Measurements from ENCODE around the gene RBM10. TPM values are rescaled to one million over a fixed set of nuclear protein-coding genes. Genes with fewer than 3 reads are reported as not detected.

RBM10 gene
- total and polyA plus RNA-seq, 2 of the 13 experiments (the other 11 are each of a cell fraction or from before 2014, with no cell fraction given): 15.9 to 43.1 TPM

GRCh38 chrX:47233333-47234113 is 88.5 kb downstream of the RBM10 start (continued):
- TF ChIP-seq YY1 (IDR thresholded peaks at IDR 0.05; ENCODE audit: insufficient read depth, insufficient replicate concordance, low read depth, low read length) (peak; percentile 86), ARHGAP35 (CRISPR knock-in tag; IDR thresholded peaks at IDR 0.05; ENCODE audit: borderline replicate concordance) (no peak), ZNF678 (CRISPR knock-in tag; IDR thresholded peaks at IDR 0.05) (no peak), ETV5 (CRISPR knock-in tag; IDR thresholded peaks at IDR 0.05; ENCODE audit: borderline replicate concordance) (no peak), ATF1 (CRISPR knock-in tag; IDR thresholded peaks at IDR 0.05) (peak; percentile 77), KDM5B (CRISPR knock-in tag; IDR thresholded peaks at IDR 0.05; ENCODE audit: borderline replicate concordance) (no peak; the same call in 1 of the 2 replicates), MAFG (CRISPR knock-in tag; IDR thresholded peaks at IDR 0.05) (no peak), FOXA3 (CRISPR knock-in tag; IDR thresholded peaks at IDR 0.05) (no peak), KDM5A (IDR thresholded peaks at IDR 0.05; ENCODE audit: borderline replicate concordance, low read length) (0 out of 2 replicates have a peak, but pooled peaks have one; percentile 23), SRSF1 (optimal IDR thresholded peaks at IDR 0.05; ENCODE audit: low read depth, low read length) (no peak), ZNF710 (CRISPR knock-in tag; IDR thresholded peaks at IDR 0.05; ENCODE audit: borderline replicate concordance) (no peak), DRAP1 (CRISPR knock-in tag; IDR thresholded peaks at IDR 0.05) (peak; percentile 54), ZNF230 (CRISPR knock-in tag; IDR thresholded peaks at IDR 0.05) (no peak), RFXAP (CRISPR knock-in tag; IDR thresholded peaks at IDR 0.05; ENCODE audit: borderline replicate concordance) (no peak), RARG (CRISPR knock-in tag; IDR thresholded peaks at IDR 0.05; ENCODE audit: low read depth) (no peak), ZNF317 (CRISPR knock-in tag; IDR thresholded peaks at IDR 0.05) (no peak), ZNF354B (CRISPR knock-in tag; IDR thresholded peaks at IDR 0.05) (no peak), ZNF776 (CRISPR knock-in tag; IDR thresholded peaks at IDR 0.05) (no peak), ZMYM2 (CRISPR knock-in tag; IDR thresholded peaks at IDR 0.05) (no peak), BRCA1 (CRISPR knock-in tag; IDR thresholded peaks at IDR 0.05) (no peak)
- TF ChIP-seq, protein P1, sequence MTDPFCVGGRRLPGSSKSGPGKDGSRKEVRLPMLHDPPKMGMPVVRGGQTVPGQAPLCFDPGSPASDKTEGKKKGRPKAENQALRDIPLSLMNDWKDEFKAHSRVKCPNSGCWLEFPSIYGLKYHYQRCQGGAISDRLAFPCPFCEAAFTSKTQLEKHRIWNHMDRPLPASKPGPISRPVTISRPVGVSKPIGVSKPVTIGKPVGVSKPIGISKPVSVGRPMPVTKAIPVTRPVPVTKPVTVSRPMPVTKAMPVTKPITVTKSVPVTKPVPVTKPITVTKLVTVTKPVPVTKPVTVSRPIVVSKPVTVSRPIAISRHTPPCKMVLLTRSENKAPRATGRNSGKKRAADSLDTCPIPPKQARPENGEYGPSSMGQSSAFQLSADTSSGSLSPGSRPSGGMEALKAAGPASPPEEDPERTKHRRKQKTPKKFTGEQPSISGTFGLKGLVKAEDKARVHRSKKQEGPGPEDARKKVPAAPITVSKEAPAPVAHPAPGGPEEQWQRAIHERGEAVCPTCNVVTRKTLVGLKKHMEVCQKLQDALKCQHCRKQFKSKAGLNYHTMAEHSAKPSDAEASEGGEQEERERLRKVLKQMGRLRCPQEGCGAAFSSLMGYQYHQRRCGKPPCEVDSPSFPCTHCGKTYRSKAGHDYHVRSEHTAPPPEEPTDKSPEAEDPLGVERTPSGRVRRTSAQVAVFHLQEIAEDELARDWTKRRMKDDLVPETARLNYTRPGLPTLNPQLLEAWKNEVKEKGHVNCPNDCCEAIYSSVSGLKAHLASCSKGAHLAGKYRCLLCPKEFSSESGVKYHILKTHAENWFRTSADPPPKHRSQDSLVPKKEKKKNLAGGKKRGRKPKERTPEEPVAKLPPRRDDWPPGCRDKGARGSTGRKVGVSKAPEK (CRISPR knock-in tag; IDR thresholded peaks at IDR 0.05; ENCODE audit: borderline replicate concordance): no peak
- TF ChIP-seq, protein P2, sequence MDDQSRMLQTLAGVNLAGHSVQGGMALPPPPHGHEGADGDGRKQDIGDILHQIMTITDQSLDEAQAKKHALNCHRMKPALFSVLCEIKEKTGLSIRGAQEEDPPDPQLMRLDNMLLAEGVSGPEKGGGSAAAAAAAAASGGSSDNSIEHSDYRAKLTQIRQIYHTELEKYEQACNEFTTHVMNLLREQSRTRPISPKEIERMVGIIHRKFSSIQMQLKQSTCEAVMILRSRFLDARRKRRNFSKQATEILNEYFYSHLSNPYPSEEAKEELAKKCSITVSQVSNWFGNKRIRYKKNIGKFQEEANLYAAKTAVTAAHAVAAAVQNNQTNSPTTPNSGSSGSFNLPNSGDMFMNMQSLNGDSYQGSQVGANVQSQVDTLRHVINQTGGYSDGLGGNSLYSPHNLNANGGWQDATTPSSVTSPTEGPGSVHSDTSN (CRISPR knock-in tag; IDR thresholded peaks at IDR 0.05; ENCODE audit: borderline replicate concordance): no peak
- TF ChIP-seq, protein P3, sequence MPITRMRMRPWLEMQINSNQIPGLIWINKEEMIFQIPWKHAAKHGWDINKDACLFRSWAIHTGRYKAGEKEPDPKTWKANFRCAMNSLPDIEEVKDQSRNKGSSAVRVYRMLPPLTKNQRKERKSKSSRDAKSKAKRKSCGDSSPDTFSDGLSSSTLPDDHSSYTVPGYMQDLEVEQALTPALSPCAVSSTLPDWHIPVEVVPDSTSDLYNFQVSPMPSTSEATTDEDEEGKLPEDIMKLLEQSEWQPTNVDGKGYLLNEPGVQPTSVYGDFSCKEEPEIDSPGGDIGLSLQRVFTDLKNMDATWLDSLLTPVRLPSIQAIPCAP (CRISPR knock-in tag; IDR thresholded peaks at IDR 0.05; ENCODE audit: low read depth): no peak

Measured in HepG2 (cell line).